Measurements from ENCODE around the gene IFI30. TPM values are rescaled to one million over a fixed set of nuclear protein-coding genes. Genes with fewer than 3 reads are reported as not detected.
"Not testable (repeated sequence)": the region's sequence is repeated elsewhere in the genome, so short reads cannot be mapped to it uniquely, and the experiment has no call there.

Gene IFI30
- total RNA-seq, 1 donor from 2014 or later: 4.5 TPM

DNA sequence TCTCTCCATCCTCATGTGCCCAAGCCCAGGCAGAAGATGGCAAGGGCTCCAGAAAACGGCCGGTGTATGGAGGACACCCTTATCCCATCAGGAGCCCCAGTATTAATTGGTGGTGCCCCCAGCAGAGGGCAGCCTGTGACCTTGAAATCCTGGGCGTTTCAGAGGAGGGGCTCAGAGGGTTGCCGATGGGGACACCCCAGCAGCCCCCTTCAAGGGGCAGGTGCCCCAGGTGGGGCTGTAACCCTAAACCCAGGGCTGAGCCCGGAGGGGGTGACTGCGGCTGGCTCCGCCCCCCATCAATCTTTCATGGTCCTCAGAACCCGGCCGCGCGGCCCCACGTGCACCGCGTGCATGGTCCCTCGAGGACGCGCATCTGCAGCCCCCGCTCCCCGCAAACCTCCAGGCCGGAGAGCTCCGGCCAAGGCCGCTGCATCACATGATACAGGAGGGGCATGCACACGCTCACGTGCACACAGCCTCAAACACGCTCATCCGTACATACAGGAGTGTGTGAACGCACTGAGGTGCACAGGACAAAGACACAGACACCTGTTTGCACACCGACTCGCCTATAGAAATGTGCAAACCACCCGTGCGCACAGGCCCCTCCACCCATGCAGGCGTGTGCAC, 29.3 kb downstream of the IFI30 start:
- DNase-seq (ENCODE audit: low read depth in 2 of 2): no peak

DNA sequence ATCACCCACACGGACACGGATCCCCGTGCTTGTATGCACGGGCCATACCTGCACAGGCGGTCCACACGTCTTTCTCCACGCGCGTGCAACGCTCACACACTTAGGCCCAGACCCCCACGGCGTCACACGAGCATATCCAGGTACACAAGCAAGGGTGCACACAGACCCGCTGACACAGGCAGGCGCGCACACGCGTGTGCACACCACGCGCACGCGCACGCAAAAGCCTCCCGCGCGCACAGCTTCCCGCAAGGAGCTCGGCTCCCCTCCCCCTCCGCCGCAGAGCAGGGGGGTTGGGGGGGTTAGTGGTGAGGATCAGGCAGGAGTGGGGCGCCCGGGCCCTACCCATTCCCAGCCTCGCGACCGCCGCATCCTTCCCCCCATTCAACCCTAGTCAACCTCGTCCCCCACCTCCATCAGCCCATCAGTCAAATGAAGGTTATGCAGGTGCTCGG, 29.8 kb downstream of the IFI30 start:
- no peak for DNase-seq (ENCODE audit: low read depth in 2 of 2)

DNA sequence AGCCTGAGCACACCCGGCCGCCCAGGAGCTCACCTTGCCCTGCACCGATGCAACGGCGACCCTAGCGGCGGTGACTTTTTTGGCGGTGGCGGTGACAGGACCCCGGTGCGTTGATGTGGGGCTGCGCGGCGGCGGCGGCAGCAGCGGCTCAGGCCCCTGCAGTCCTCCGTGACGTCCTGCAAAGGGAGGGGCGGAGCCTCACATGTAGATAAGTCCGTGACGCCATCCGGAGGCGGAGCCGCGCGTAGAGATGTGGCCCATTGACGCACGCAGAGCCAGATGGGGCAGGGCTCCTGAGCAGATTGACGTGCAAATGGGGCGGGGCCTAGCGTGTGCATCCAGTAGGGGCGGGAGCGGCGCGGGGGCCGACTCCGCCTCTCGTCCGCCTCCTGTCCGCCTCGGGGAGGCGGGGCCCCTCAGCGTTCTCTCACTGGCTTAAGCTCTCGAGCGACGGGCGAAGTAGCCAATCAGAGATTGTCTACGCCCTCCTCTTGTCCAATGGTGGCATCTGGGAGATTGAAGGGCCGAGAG, 30.3 kb downstream of the IFI30 start, which contains the start of gene RAB3A:
Gene RAB3A, minus strand, starts transcription at position 180 of the 531 bp plus-strand sequence. CDS start 1,302 bp downstream, outside the sequence.
- DNase-seq (ENCODE audit: low read depth in 2 of 2): peak; percentile 99 to 100

DNA sequence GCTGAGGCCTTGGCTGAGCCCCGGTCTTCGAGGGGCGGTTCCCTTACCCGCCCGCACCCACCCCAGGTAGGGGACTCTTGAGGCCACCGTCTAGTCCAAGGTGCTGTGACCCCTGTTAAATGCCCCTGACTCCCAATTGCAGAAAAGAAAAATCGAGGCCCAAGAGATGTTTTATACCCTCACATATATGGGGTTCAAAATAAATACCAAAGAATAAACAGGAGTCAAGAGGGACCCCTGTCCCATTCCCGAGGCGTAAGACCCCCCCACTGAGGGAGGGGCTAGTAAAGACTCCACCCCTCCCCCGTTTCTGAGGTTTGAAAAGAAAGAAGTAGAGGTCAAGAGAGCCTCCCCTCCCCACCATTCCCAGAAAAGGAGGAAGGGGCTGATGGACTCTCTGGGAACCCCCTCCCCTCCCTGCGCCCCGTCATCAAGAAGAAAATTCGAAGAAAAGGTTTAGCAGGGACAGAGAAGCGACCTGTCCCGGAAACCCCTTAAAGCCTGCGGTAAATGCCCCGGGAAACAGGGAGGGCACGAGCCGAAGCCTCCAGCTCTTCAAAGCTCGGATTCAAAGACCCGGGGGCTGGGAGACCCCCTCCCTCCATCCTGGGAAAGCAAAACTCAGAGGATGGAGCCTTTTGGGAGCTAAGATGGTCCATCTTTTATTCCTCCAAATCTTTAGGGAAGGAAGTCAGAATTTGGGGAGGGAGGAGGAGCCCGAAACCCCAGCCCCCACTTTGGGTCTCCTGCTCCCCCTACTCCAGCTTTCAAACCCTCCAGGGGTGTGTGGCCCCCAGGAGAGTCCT, 31.0 kb downstream of the IFI30 start:
- peak in 1 of 2 donors; percentile 37 for DNase-seq (ENCODE audit: low read depth in 2 of 2)

DNA sequence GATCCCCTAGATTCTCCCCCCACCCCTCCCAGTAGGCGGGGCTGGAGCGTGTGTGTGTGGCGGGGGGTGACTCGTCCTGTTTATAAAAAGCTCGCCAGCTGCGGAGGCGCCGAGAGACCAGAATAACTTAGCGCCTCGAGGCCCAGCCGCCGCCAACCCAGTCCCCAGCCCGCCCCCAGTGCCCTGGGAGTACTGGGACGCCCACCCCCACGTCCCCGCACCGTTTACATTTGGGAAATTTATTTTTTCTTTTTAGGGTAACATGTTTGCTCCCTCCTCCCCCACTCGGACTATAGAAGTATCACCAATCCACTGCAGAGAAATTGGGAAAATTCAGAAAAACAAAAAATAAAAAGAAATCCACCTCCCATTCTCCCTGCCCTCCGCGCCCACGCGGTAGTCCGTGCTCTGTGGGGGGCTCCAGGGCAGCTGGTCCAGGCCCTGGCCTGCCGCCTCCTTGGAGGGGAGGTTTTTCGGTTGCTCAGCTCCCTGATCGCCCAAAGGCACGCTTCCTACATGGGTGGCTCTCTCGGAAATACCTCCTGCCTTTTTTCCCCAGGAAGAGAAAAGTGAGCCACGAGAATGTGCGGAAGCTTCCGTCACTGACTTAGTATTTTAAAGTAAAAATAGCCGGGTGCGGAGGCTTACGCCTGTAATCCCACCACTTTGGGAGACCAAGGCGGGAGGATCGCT, 31.7 kb downstream of the IFI30 start:
- peak; percentile 39 to 87 for DNase-seq (ENCODE audit: low read depth in 2 of 2)

DNA sequence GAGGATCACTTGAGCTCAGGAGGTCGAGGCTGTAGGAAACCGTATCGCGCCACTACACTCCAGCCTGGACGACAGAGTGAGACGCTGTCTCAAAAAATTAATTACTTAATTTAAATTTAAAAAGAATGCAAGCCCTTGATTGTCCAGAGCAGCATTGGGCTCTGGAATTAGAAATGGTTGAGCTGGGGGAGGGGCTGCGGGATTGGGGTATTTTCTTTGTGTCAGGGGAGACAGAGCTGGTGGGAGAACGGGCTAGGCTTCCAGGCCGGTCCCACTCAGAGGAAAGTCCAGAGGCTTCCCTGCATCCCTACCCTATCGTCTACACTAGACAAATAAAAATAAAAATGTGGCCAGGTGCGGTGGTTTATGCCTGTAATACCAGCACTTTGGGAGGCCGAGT, 32.4 kb downstream of the IFI30 start:
- DNase-seq (ENCODE audit: low read depth in 2 of 2): no peak

DNA sequence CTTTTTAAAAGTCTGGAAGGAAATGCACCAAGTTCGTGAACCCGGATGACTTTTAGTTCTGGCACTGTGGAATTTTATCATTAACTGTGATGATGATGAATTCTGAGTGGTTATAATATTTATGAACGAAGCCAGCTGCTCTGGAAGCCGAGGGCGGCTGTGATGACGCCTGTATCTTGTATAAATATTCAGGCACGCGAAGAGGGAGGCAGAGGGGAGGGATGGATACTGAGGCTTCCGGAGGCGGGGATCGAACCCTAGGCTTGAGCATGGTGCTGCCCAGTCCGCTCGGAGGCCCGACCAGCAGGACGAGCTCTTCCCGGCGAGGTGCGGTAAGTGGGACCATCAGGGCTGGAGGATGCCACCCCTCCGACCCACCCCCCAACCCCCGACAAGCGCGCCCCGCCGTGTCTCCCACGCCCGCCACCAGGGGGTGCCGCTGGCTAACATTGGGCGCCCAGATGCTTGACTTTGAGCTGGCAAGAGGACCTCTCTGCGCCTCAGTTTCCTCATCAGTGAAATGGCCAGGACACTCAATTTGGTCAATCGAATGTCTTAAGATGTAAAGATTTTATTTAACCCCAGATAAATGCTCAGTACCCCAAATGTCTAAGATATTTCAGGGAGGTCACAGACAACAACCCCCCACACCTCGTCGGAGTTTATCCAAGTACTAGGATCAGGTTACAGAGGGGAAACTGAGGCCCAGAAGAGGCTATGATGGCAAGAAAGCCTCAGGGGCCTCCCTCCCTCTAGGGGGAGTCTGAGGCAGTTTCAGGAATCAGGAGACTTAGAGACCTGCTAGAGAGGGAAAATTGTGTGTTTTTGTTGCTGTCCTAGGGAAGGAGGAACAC, 34.7 kb downstream of the IFI30 start:
- DNase-seq (ENCODE audit: low read depth in 2 of 2): peak in 1 of 2 donors; percentile 25

DNA sequence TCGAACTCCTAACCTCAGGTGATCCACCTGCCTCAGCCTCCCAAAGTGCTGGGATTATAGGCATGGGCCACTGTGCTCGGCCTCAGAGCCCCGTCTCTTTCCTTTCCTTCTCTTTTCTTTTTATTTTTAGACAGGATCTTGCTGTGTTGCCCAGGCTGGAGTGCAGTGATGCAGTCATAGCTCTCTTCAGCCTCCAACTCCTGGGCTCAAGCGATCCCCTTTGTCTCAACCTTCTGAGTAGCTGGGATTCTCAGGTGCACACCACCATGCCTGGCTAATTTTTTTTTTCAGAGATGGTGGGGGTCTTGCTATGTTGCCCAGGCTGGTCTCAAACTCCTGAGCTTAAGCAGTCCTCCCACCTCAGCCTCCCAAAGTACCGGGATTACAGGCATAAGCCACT, 36.3 kb downstream of the IFI30 start:
- not testable (repeated sequence) for DNase-seq (ENCODE audit: low read depth in 2 of 2)

GRCh38 chr19:18211683-18212082, 38.1 kb downstream of the IFI30 start:
- DNase-seq (ENCODE audit: low read depth in 2 of 2): no peak

DNA sequence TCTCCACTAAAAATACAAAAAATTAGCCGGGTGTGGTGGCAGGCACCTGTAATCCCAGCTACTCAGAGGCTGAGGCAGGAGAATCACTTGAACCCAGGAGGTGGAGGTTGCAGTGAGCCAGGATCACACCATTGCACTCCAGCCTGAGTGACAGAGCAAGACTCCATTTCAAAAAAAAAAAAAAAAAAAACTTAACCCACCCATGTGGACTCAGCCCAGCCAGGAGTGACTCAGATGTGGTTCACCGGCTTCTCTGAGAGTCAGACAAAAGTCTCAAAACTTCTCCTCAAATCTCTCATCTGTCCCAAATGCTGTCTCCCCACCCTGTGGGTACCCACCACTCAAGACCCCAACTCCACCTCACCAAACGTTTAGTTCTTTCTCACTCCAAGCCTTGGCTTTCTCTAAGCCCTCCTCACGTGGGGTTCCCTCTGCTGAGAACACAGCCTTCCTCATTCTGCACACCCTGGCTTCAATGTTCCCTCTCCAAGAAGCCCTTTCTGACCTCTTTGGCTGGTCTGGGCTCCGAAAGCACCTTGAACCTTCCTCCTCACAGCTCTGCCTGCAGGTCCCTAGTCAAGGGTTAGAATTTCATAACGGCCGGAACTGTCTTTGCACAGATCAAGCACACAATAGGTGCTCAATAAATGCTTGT, 41.3 kb downstream of the IFI30 start:
- DNase-seq (ENCODE audit: low read depth in 2 of 2): no peak

- DNase-seq (ENCODE audit: low read depth in 2 of 2): no peak
Observed at GRCh38 chr19:18216789-18217188, 43.2 kb downstream of the IFI30 start.

- DNase-seq (ENCODE audit: low read depth in 2 of 2): no peak
Observed at GRCh38 chr19:18218159-18218558, 44.5 kb downstream of the IFI30 start.

- no peak for DNase-seq (ENCODE audit: low read depth in 2 of 2)
Observed at GRCh38 chr19:18218600-18218999, 45.0 kb downstream of the IFI30 start.

DNA sequence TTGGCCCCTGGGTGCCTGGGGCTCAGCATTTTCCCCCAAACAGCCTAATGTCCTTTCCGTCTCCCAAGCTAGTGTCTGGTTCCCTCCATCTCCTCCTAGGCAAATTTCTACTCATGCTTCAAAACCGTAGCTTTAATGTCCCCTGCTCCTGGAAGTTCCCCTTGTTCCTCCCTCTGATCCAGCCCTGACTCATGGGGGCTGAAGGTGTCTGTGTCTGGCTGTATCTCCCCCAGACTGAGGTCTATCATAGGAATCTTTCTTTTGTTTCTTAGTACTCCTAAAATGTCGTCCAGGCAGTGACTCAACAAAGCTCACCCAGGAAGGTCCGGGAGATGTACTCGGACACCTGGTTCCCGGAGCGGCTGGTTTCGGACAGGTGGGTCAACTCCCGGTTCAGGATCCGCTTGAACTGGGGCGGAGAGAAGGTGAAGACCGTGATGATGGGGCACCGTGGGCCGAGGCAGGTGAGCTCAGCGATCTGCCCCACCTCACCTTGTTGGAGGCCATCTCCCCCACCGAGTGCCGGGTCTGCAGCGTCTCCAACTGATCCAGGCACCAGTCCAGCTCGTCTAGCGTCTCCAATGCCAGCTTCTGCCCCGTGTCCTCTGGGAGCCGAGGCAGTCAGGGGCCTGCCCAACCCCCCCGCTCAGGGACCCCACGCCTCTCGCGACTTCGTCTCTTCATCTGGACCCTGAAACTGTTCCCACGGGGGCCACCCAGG, 46.5 kb downstream of the IFI30 start:
- DNase-seq (ENCODE audit: low read depth in 2 of 2): no peak

- DNase-seq (ENCODE audit: low read depth in 2 of 2): no peak
Observed at GRCh38 chr19:18220632-18221275, 47.1 kb downstream of the IFI30 start.

GRCh38 chr19:18221815-18222725, 48.5 kb downstream of the IFI30 start:
- no peak for DNase-seq (ENCODE audit: low read depth in 2 of 2)

GRCh38 chr19:18223860-18224524, 50.4 kb downstream of the IFI30 start:
- DNase-seq (ENCODE audit: low read depth in 2 of 2): no peak
